Activated CD4-positive, alpha-beta T cell treated with anti-CD3 and anti-CD28 coated beads, Interleukin-2, amount 50 U/mL, for 1 hour (primary cell): ENCODE data around the gene ALDH1B1.

ENCODE experiments used
- DNase-seq: peaks from one replicate; pipeline ENCODE4 v3.0.0-alpha.2; 2020

ALDH1B1 gene

GRCh38 chr9:38392235-38393127 is at the start of gene ALDH1B1:
Gene ALDH1B1 (plus strand): TSS chr9:38392702. CDS start chr9:38395749, 3,047 bp downstream.
- DNase-seq = peak; percentile 37

DNA sequence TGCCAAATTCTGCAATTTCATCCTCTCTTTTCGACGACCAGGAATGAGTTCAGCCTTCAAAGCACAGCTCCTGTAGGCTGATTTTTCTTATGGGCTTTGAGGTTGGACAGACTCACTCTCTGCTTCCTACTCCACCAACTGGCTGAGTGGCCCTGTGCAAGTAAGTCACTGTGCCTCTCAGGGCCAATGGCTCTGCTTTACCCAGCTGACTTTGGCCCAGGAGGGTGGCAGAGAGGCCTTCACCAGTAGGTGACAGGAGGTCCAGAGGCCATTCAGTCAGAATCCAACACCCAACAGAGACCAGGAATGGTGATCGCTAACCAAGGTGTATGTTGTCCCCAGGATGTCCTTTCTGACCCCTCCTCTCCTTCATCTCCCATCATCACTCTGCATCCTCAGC is 49.5 kb upstream of the ALDH1B1 start:
- DNase-seq = no peak

DNA sequence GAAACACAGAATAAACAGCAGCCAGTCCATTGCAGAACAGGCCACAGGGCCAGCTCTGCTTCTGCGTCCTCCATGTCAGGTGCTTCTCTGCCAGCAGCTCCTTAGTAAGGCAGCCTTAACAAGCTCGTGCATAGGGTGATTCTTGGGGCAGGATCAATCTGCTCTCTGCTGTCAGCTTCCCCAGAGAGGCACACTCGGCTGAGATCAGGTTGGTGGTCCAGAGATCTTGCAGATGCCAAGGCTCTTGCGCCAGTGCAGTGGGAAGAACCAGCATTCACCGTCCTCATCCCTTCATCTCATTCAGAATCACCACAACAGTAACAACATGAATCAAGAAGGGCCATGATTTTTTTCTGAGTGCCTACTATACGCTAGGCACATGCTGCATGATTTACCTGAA is 49.0 kb upstream of the ALDH1B1 start:
- no peak for DNase-seq

DNA sequence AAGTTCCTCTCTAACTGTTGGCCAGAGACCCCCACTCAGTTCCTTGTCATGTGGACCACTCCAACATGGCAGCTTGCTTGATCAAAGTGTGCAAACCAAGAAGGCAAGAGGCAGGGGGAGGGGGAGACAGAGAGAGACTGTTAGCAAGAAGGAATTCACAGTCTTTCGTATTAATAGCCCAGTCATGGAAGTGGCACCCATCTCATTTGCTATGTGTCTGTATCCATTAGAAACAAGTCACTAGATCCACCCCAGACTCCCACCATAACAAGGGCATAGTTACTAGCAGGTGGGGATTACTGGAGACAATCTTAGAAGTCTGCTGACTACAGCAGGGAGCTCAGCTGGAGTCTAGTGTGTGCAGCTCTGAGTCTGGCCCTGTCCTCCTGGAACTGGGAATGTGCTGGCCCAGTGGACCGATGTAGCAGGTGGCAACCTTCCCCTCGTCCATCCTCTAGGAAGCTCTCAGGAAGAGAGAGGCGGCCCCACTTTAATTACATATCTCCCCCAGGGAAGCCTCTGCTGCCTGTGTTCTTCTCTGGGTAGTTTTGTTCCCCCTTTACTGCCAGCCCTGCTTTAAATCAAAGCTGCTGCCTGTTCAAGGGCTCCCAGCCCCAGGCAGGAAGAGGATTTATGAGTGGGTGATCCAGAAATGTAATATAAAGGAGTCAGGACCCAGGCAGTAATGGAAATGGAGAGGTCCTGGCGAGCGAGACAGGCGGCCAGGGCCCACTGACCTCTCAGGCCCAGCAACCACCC is 47.8 kb upstream of the ALDH1B1 start:
- DNase-seq = no peak

- no peak for DNase-seq
Observed at GRCh38 chr9:38345851-38346755, 46.4 kb upstream of the ALDH1B1 start.

DNA sequence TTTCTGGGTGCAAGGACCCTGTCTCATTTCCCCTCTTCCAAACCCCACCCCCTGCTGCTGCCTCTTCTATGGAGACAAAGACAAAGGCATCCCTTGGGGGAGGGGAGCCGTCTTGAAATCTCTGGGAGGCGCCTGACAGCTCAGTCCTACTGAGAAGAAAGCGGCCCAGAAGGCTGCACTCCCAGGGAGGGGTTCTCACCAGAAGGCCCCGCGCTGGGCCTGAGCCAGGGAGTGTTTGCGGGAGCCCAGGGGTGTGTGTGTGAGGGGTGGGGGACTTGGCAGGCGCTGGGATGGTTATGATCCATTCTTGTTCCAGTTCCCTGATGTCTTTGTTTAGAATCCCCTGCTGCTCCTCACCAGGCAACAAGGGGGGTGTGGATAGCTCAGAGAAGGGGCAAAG is 45.7 kb upstream of the ALDH1B1 start:
- DNase-seq = no peak

DNA sequence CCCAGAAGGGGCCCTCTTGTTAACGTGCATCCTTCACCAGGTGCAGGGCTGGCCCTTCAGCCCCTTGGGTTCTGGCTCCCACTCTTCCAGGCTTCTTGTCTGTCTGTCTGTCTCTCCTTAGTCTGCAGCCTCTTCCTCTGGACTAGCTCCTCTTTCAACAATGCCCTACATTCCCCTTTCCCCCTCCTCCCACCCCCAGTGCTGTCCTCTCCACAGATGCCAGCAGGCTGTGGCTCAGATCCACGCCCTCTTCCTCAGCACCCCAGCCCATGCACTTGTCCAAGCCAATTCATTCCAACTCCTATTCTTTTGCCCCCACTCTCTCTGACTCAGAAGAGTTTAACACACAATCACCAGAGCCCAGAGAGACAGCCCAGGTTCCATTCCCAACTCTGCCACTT is 45.2 kb upstream of the ALDH1B1 start:
- no peak for DNase-seq

GRCh38 chr9:38347946-38348345 is 44.6 kb upstream of the ALDH1B1 start:
- no peak for DNase-seq

- no peak for DNase-seq
Observed at GRCh38 chr9:38350529-38350928, 42.0 kb upstream of the ALDH1B1 start.

GRCh38 chr9:38352530-38353328 is 39.8 kb upstream of the ALDH1B1 start:
- no peak for DNase-seq

DNA sequence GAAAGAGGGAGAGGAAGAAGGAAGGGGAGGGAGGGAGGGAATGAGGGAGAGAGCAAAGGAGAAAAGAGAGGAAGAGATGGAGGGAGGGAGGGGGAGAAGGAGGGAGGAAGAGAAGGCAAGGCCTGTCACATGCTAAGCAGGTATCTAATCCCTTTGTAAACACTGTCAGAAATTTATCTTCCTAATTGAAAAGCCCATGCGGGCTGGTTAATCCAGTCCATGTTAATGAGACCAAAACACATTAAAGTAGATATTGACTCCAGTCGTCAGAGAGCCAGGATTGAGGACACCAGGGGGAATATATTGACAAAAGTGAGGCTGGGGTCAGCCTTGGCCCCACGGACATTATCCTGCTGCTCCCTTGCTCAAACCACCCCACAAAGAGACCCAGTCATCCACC is 37.4 kb upstream of the ALDH1B1 start:
- no peak for DNase-seq

- no peak for DNase-seq
Observed at GRCh38 chr9:38355517-38356120, 36.9 kb upstream of the ALDH1B1 start.

DNA sequence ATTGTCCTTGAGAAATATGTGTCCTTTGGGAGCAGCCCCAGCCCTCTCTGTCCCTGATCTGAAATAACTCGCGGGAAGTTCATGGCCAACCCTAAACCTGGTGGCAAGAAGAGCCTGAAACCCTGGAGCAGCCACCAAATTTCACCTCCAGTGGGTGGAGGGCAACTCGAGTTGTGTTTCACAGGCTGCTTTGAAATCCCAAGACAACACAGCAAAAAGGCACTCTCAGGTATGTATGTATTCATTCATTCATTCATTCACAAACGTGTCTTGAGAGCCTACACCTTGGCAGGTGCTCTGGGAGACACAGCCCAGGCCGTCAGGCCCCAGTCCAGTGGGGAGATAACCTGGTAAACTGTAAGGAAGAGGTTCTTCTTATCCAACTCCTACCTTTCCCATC is 35.7 kb upstream of the ALDH1B1 start:
- DNase-seq = no peak

DNA sequence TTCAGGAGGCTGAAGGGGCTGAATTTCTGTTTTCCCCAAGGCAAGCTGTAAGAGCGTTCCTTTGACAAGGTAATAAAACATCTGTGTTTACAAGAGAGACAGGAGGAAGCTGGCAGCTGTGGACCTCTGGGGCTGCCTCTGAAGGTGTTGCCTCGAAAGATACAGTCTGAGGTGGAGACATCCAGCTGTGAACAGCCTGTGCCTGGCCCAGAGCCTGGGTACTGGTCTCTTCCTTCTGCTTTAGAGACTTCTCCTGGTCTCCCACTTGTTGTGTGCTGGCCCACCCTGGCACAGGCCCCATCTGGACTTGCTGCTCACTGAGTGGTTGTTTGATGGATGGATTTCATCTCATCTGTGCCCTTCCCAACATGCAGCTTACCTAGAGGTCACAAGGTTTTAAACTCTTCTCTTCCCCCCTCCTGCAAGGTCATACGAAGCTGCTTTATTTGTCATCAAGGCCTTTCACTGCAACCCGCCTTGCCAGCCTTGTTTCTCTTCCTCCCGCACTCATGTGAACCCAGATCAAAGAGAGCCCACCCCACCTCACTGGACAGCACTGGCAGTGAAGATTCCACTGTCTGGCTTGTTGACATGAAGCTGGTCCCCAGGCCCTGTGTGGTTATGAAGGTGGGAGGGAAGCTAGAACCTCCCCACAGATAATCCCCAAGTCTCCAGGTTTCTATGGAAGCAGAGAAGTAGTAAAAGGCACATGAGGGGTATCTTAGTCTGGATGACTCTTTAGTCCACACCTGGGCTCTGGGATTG is 35.0 kb upstream of the ALDH1B1 start:
- DNase-seq = no peak

DNA sequence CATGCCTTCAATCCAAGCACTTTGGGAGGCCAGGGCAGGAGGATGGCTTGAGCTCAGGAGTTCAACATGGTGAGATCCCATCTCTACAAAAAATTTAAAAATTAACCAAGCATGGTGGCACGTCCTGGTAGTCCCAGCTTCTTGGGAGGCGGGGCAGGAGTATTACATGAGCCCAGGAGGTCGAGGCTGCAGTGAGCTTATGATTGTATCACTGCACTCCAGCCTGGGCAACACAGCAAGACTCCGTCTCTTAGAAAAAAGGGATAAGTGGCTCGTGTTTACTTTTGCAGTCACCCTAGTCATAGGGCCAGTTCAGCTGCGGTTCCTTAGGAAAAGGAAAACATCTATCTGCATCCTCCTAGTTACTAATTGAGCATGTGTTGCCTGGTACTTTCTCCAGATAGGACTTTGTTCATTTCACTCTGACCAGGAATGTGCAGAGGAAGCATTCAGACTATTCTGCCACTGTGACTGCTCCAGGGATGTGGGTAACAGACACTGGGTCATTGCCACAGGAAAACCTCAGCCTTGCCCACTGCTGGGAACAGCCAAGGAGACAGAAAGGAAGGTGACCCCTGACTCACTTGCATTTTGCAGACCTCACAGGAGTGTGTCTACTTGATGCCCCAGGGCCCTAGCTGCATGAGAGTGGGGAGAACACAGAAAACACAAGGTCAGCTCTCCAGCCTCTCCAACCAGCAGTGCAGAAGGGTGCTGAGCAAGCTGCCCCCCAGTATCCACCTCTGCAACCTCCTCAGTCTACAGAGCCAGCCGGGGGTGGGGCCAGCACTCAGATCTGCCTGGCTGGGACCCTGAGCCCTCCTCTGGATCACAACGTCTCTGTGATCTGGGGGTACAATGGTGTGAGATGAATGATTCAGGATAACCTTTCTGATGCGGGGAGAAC is 33.9 kb upstream of the ALDH1B1 start:
- DNase-seq = no peak

DNA sequence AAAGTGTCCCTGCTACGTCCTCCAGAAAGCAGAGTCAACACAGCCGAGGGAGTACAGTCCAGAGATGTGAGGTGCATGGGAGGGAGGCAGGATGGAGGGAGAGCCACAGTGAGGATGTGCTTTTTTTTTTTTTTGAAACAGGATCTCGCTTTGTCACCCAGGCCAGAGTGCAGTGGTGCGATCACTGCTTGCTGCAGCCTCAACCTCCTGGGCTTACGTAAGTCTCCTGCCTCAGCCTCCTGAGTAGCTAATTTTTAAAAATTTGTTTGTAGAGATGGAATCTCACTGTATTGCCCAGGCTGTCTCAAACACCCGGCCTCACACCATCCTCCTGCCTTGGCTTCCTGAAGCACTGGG is 33.2 kb upstream of the ALDH1B1 start:
- DNase-seq = no peak

DNA sequence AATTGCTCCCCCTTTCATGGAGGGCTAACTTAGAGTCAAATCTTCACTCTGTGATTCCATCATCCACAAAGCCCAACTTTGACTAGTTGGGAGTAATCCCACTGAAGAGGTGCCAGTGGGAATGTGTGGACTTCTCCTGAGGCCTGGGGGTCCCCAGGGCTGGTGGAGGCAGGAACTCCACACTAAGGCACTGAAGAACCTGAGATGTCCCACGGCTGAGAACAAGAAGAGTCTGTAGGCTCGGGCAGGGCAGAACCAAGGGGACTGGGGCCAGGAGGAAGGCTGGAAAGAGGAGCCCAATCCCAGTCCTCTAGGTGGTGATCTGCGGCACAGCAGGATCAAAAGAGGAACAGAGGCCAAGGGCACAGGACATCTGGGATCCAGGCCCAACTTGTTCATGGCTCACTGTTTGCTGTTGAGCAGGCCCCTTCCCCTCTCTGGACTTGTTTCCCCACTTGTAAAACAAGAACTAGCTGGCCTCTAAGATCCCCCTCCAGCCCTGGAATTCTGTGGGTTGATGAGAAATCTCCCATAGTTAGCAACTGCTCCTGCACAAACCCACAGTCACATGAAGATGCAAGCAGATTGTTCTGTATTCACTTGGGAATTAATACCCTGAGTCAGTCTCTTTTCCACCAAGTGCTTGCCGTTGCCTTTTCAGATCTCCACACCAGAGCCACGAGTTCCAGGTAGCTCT is 32.7 kb upstream of the ALDH1B1 start:
- no peak for DNase-seq

DNA sequence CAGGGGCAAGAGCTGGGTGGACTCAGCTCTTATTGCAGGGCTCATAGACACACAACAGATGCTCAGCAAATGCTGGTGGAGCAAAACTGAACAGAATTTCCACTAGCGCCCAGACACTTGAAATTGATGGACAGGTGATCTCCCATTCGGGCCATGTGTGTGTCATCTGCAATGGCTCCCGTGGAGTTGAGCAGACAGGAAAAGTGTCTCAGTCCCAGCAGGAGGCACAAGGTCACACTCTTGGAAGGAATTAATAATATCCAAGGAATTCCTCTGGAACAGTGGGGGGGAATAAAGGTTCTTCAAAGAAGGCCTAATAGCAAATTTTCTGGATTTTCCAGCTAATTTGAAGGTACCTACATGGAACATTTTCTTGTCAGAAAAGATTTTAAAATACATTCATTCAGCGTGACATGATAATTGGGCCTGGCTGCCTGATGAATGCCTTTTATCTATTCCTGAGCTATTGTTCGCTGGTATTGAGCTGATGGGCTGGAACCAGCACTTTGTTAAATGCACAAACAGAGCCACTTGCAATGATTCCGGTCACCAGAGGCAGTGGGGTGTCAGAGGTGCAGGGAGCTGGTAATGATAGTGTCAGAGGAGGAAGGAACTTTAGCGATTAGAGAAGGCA is 31.5 kb upstream of the ALDH1B1 start:
- DNase-seq = no peak

DNA sequence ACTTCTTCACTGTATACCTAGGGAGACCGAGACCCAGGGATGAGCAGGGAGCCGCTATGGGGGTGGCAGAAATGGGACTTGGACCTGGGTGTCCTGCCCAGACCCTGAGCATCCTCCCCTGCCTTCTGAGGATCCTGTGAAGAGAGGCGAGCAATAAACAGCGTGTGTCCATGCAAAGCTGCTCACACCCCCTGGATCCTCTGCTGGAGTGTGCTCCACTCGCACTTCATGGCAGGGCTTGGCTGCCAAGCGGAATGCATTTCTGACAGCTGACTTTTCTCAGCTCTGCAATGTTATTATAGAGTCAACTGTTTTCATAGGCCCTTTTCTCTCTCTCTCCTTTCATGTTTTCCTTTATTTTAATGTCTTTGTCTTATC is 31.0 kb upstream of the ALDH1B1 start:
- no peak for DNase-seq
